PC-3 (cell line): Measurements from ENCODE around the gene ZNF585A.

Experiments
- CTCF ChIP-seq: fragments of 300-600 bp; sonication (generic); conservative IDR thresholded peaks from 2 replicates; pipeline ENCODE4 v1.5.1; 2017; ENCODE audit warnings: antibody characterized with exemption, low read depth, mild to moderate bottlenecking, low read length
- EZH2 ChIP-seq: fragments of 300-600 bp; sonication (generic); IDR thresholded peaks from one replicate; pipeline ENCODE4 v1.6.1; 2017; ENCODE audit warnings: antibody characterized with exemption, mild to moderate bottlenecking, low read length; ENCODE audit not compliant: unreplicated experiment

DNA sequence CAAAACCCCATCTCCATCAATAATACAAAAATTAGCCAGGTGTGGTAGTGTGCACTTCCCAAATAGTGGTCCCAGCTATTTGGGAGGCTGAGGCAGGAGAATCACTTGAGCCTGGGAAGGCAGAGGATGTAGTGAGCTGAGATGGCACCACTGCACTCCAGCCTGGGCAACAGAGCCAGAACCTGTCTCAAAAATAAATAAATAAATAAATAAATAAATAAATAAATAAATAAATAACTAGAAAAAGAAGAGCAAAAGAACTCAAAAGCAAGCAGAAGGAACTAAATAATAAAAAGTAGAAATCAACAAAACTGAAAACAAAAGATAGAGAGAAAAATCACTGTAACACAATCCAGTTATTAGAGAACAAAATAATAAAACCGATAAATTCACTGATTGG, 12.3 kb downstream of the ZNF585A start:
- TF ChIP-seq CTCF (no peak), EZH2 (no peak)
